ENCODE data around the gene DPF3. TPM values are rescaled to one million over a fixed set of nuclear protein-coding genes. Genes with fewer than 3 reads are reported as not detected.
"Not testable (repeated sequence)": the region's sequence is repeated elsewhere in the genome, so short reads cannot be mapped to it uniquely, and the experiment has no call there.

The DPF3 gene
- total RNA-seq, 1 donor from 2014 or later: 2.7 TPM

DNA sequence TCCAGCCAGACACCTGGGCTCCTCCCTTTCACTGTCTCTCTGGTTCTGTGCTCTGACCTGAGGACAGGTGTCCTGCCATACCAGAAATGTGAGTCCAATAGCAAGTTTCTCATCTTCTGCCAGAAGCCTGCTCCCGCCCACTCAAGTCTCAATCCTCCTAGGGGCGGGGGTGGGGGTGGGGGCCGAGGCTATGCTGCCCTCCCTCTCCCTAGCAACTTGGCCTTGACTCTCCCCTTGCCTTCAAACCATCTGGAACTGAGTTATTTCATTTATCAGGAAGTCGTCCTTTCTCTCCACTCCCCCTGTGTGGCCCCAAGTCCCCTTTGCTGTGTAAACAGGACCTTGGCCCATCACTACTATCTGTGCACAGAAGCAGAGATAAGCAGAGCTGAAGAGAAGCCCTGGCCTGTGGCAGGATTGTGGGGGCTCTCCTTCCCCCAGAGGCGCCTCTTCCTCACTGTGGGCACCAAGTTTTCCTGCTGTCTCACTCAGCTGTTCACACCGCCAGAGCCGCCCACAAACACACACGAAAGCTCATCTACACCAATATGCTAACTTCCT is 117.1 kb downstream of the DPF3 start:
- intact Hi-C loops (cut with micrococcal nuclease): no loop called here

DNA sequence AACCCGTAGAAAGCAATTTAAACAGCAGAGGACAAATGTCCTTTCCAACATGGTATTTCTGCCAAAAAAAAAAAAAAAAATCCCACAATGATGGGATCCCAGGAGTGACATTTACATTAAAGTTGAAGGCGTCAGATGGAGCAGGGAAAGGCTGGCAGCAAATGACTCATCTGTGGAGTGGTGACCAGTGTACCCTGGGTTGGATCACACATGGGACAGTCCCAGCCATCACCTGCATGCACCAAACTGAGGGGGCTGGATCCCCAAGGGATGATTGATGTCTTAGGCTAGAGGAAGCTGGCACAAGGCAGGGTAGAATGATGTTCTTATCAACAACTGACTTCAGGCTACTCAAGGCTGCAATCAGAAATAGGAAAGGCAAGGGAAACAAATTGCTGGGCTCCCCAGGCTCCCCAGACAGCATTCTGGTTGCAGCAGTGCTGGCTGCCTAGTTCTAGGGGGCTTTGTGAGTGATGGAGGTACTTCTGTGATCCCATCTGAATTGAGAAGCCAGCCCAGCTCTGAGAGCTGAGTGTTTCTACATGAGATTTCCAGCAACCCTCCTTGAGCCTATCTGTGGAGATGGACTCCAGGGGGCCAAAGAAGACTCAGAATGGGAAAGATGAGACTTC is 117.9 kb downstream of the DPF3 start:
- intact Hi-C loops (cut with micrococcal nuclease): no loop called here

GRCh38 chr14:72774894-72775620 is 118.8 kb downstream of the DPF3 start:
- intact Hi-C loops (cut with micrococcal nuclease): no loop called here

- intact Hi-C loops (cut with micrococcal nuclease): no loop called here
Measured at GRCh38 chr14:72774141-72774540, 119.8 kb downstream of the DPF3 start.

- intact Hi-C loops (cut with micrococcal nuclease): no loop called here
Measured at GRCh38 chr14:72771561-72771960, 122.3 kb downstream of the DPF3 start.

- intact Hi-C loops (cut with micrococcal nuclease): no loop called here
Measured at GRCh38 chr14:72766296-72766695, 127.6 kb downstream of the DPF3 start.

- intact Hi-C loops (cut with micrococcal nuclease): no loop called here
Measured at GRCh38 chr14:72763892-72764291, 130.0 kb downstream of the DPF3 start.

GRCh38 chr14:72759670-72760069 is 134.2 kb downstream of the DPF3 start:
- intact Hi-C loops (cut with micrococcal nuclease): no loop called here

- intact Hi-C loops (cut with micrococcal nuclease): no loop called here
Measured at GRCh38 chr14:72758993-72759392, 134.9 kb downstream of the DPF3 start.

- intact Hi-C loops (cut with micrococcal nuclease): no loop called here
Measured at GRCh38 chr14:72758420-72758819, 135.5 kb downstream of the DPF3 start.

- intact Hi-C loops (cut with micrococcal nuclease): no loop called here
Measured at GRCh38 chr14:72756967-72757366, 136.9 kb downstream of the DPF3 start.

- intact Hi-C loops (cut with micrococcal nuclease): no loop called here
Measured at GRCh38 chr14:72755766-72756165, 138.1 kb downstream of the DPF3 start.

DNA sequence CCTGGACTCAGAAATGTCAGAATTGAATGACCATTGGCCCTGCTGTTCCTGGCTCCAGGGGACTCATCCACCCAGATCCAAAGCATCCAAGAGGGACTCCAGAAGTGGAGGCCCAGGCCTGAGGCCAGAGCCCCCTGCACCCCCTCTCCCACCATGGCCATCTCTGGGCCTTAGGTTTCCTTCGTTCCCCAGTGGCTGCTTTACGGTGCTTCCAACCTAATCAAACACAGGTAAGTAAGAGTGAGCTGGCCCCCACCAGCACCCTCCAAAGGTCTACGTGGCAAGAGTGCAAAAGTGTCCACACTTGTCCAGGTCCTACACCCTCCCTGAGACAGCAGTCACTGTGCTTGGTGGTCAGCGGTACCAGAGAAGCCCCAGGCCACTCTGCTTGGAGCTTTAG is 139.0 kb downstream of the DPF3 start:
- intact Hi-C loops (cut with micrococcal nuclease): no loop called here

GRCh38 chr14:72753879-72754400 is 140.0 kb downstream of the DPF3 start:
- intact Hi-C loops (cut with micrococcal nuclease): no loop called here

- intact Hi-C loops (cut with micrococcal nuclease): no loop called here
Measured at GRCh38 chr14:72753044-72753710, 140.7 kb downstream of the DPF3 start.

DNA sequence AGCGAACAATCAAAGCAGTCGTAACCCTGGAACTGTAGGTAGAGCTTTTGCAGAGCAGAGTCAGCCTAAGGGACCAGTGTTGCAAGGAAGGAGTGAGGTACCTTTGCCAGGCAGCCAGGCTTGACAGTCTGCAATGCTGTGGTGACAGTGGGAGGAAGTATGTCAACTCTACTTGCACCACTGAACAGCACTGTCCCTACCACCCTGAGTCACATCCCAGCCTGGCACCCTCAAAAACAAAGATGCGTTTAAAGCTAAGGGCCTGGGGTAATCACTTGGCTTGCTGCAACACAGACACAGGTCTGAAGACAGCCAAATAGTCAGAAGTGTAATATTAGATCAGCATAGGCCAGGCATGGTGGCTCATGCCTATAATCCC is 141.9 kb downstream of the DPF3 start:
- intact Hi-C loops (cut with micrococcal nuclease): no loop called here

GRCh38 chr14:72751276-72752033 is 142.4 kb downstream of the DPF3 start:
- intact Hi-C loops (cut with micrococcal nuclease): no loop called here

DNA sequence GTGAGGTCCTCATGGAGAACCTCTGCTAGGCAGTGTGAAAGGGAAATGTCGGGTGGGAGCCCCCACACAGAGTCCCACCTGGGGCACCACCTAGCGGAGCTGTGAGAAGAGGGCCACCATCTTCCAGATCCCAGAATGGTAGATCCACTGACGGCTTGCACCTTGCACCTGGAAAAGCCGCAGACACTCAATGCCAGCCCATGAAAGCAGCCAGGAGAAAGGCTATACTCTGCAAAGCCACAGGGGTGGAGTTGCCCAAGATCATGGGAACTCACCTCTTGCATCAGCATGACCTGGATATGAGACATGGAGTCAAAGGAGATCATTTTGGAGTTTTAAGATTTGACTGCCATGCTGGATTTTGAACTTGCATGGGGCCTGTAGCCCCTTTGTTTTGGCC is 145.0 kb downstream of the DPF3 start:
- intact Hi-C loops (cut with micrococcal nuclease): not testable (repeated sequence)

DNA sequence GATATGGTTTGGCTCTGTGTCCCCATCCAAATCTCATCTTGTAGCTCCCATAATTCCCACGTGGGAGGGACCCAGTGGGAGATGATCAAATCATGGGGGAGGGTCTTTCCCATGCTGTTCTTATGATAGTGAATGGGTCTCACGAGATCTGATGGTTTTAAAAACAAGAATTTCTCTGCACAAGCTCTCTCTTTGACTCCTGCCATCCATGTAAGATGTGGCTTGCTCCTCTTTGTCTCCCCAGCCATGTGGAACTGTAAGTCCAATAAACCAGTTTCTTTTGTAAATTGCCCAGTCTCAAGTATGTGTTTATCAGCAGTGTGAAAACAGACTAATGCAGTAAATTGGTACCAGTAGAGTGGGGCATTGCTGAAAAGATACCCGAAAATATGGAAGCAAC is 146.2 kb downstream of the DPF3 start:
- intact Hi-C loops (cut with micrococcal nuclease): no loop called here

DNA sequence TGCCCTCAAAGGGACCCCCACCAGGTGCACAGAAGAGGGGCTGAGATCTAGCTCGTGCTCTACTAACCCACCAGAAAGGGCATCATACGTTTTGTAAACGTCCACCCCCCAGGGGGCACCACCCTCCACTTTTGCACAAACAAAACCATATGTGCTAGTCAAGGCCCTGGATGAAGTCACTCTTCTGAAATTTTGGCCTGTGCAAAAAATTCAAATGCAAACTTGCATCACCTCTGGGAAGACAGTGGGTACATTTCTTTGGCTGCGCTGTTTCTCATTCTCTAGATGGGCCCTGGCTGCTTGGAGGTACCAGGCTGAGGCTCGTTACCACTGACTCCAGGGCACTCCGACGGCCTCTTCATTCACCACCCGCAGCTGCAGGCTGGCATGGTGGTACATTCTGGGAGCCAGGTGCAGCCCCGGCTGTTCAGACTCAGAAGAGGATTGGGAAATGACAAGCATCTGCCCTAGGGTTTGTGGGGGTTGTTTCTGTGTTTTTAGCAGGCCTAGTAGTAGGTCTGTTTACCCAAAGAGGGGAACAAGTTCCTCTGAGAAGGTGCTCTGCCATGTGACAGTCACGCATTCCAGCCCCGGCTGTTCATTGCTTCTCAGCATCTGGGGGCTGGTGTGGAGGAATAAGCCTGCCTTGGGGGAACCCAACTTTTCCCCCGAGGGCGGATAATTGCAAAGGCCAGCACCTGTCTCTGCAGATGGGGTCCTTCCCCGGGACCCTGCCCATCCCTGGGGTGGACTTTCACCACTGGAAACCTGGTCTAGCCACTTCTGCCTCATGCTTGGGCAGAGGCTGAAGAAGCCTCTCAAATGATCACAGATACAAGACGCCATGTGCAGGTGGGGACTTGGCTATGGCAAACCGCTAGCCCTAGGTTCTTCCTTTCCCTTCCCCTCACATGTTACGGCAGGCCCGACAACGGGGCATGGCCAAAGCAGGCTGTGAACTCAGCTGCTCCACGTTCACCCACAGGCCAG is 147.6 kb downstream of the DPF3 start:
- intact Hi-C loops (cut with micrococcal nuclease): no loop called here
